ENCODE results near the gene PIGU.

DNA sequence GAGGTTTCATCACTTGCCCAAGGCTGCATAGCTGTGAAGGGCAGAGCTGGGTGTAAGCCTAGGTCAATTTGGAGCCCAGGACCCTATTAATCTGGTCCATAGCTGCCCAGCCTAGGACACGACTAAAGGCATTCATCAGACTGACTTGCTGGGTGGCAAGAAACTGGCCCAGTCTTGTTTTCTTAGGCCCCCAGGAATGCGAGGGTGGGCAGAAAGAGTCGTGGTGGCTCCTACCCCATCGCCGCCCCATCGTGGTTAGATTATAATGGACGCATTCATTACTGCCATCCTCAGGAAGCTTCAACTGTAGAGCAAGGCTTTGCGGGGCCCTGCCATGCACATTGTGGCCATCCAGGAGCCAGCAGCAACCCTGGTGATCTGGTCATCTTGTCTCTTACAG, 144.6 kb downstream of the PIGU start:
- TF ChIP-seq, protein P1, sequence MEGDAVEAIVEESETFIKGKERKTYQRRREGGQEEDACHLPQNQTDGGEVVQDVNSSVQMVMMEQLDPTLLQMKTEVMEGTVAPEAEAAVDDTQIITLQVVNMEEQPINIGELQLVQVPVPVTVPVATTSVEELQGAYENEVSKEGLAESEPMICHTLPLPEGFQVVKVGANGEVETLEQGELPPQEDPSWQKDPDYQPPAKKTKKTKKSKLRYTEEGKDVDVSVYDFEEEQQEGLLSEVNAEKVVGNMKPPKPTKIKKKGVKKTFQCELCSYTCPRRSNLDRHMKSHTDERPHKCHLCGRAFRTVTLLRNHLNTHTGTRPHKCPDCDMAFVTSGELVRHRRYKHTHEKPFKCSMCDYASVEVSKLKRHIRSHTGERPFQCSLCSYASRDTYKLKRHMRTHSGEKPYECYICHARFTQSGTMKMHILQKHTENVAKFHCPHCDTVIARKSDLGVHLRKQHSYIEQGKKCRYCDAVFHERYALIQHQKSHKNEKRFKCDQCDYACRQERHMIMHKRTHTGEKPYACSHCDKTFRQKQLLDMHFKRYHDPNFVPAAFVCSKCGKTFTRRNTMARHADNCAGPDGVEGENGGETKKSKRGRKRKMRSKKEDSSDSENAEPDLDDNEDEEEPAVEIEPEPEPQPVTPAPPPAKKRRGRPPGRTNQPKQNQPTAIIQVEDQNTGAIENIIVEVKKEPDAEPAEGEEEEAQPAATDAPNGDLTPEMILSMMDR (IDR thresholded peaks at IDR 0.05; ENCODE audit: low read depth, low read length, poor library complexity, severe bottlenecking), result no peak
- TF ChIP-seq EZH2phosphoT487 (IDR thresholded peaks at IDR 0.05; ENCODE audit: borderline replicate concordance, low read length), result no peak

Data from DOHH2 (cell line).